Common myeloid progenitor, CD34-positive (primary cell): ENCODE data around the gene DBX1.
A peak's percentile ranks its signal among the peaks of the same experiment; 100 is the strongest.

Experiments
- CTCF ChIA-PET: fragments of 350-600 bp; sonication (Branson Sonifier 250); formaldehyde crosslinking; loops from one replicate; lab custom pipeline; 2021; ENCODE audit warnings: antibody characterized with exemption; lab: Charles Lee
- POLR2A ChIA-PET: fragments of 350-600 bp; sonication (Branson Sonifier 250); formaldehyde crosslinking; loops from one replicate; lab custom pipeline; 2021; ENCODE audit warnings: antibody characterized with exemption; lab: Charles Lee
- DNase-seq, 3 donors: peaks; one replicate each; pipeline versions ENCODE4 v3.0.0 to v3.0.0-alpha.2; 2013
- H3K27ac ChIP-seq, 2 experiments: 1 replicate in 1 of 2; 2 replicates in 1 of 2; pipeline ENCODE4 v1.7.0; 2013; ENCODE audit warnings: inconsistent platforms in 2 of 2, low read length in 2 of 2, mild to moderate bottlenecking in 2 of 2, low read depth in 1 of 2, moderate library complexity in 1 of 2; ENCODE audit not compliant: severe bottlenecking in 2 of 2, insufficient read depth in 1 of 2, poor library complexity in 1 of 2
- H3K27me3 ChIP-seq, 5 experiments: replicated peaks in 2 of 5; 1 replicate in 3 of 5; 2 replicates in 2 of 5; pipeline versions ENCODE4 v1.6.1 to v1.7.0; 2013; ENCODE audit warnings: low read length in 4 of 5, mild to moderate bottlenecking in 2 of 5, moderate library complexity in 2 of 5, inconsistent platforms in 1 of 5; ENCODE audit not compliant: insufficient read depth in 5 of 5, control insufficient read depth in 4 of 5
- H3K36me3 ChIP-seq, 4 experiments: 1 replicate in 2 of 4; 2 replicates in 2 of 4; pipeline versions ENCODE4 v1.6.1 to v1.7.0; 2013; ENCODE audit warnings: low read length in 3 of 4, control low read depth in 1 of 4, mild to moderate bottlenecking in 1 of 4; ENCODE audit not compliant: control insufficient read depth in 4 of 4, insufficient read depth in 4 of 4
- H3K4me1 ChIP-seq, 4 experiments: 1 replicate in 3 of 4; 2 replicates in 1 of 4; pipeline versions ENCODE4 v1.6.1 to v1.7.1; 2013; ENCODE audit warnings: low read length in 3 of 4, mild to moderate bottlenecking in 3 of 4, control low read depth in 1 of 4, inconsistent platforms in 1 of 4, moderate library complexity in 1 of 4; ENCODE audit not compliant: control insufficient read depth in 4 of 4, insufficient read depth in 4 of 4; ENCODE audit errors: control extremely low read depth in 1 of 4
- H3K4me3 ChIP-seq, 7 experiments: 1 replicate in 4 of 7; 2 replicates in 3 of 7; pipeline versions ENCODE4 v1.5.1 to v1.7.0; 2013; ENCODE audit warnings: mild to moderate bottlenecking in 7 of 7, low read length in 6 of 7, moderate library complexity in 6 of 7, inconsistent platforms in 2 of 7, low read depth in 2 of 7, control low read depth in 1 of 7; ENCODE audit not compliant: insufficient read depth in 4 of 7, control insufficient read depth in 1 of 7; ENCODE audit errors: extremely low read depth in 1 of 7
- H3K9me3 ChIP-seq, 5 experiments: 1 replicate in 4 of 5; 2 replicates in 1 of 5; pipeline versions ENCODE4 v1.6.1 to v1.7.1; 2013; ENCODE audit warnings: low read length in 4 of 5, mild to moderate bottlenecking in 2 of 5, inconsistent platforms in 1 of 5, low read depth in 1 of 5, moderate library complexity in 1 of 5; ENCODE audit not compliant: control insufficient read depth in 4 of 5, insufficient read depth in 2 of 5; ENCODE audit errors: control extremely low read depth in 1 of 5
- WGBS: methylation state at CpG from one replicate; pipeline ENCODE4 v1.1.5; 2013; ENCODE audit not compliant: insufficient coverage; 5-methylcytosine and 5-hydroxymethylcytosine counted together

Gene DBX1

DNA sequence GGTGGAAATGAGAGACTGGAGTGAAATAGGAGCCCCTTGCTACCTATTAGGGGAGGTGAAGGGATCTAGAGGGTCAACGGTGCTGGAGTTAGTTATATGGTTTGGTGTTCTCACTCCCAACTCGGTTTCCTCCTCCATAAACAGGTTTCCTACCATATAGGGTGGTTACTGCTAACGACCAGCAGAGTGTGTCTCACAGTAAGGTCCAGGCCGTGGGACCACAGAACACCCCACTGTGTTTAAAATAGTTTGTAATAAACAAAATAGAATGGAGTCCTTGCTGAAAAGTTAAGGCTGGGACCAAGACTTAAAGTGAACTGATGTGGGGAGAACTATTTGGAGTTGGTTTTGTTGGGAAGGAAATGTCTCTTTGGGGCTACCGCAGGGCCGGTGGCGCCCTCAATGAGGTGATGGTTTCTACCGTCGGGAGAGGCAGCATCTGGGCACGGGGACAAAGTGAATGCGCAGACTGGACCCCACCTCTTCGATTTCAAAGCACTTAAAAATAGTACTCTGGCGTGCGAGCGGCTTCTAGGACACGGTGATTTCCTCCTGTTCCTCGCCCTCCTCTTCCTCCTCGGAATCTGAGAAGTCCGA is 4.5 kb downstream of the DBX1 start:
- Histone ChIP-seq H3K4me1 (peaks cover 0 to 15% (median 9%) of the 10 kb centered on the region in 4 experiments), H3K4me3 (peak overlapping the region in 1 of 7 experiments; percentile 33), H3K36me3 (no peaks in the 10 kb centered on the region), H3K27me3 (peaks cover 23 to 80% (median 42%) of the 10 kb centered on the region in 5 experiments), H3K9me3 (peaks cover 0 to 12% (median 0%) of the 10 kb centered on the region in 5 experiments), H3K27ac (no peak overlapping the region)
- ChIA-PET CTCF (interaction anchor here (0.7 to 1.1 kb wide), 3 partner anchors 7 to 19 kb away, joined by 3 read pairs; no protein-coding TSS in a partner anchor), POLR2A (no interaction called here)
- DNase-seq, result no peak
- 4% methylated on average over 17 of the region's 19 CpGs for WGBS

DNA sequence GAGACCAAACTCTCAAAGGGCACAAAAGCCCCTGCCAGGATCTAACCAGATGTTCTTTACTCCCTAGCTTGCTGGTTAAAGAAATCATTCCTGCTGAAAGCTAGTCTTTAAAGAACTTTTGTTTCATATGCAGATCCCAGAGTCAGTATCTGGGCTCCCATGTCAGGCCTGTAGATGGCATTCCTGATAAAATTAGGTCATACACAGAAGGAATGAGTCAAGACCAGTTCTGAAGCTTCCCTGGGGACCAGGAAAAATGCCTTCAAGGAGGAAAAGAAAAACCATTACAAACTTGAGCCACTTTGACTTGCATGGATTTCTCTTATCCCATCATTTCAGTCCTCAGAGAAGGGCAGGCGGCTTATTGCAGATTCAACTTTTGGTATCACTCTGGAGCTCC is 5.9 kb downstream of the DBX1 start:
- H3K27me3 ChIP-seq, result peaks cover 24 to 70% (median 41%) of the 10 kb centered on the region in 5 experiments
- CTCF ChIA-PET, result interaction anchor here (1.1 to 1.7 kb wide), 3 partner anchors 22 to 198 kb away, joined by 5 read pairs; no protein-coding TSS in a partner anchor

DNA sequence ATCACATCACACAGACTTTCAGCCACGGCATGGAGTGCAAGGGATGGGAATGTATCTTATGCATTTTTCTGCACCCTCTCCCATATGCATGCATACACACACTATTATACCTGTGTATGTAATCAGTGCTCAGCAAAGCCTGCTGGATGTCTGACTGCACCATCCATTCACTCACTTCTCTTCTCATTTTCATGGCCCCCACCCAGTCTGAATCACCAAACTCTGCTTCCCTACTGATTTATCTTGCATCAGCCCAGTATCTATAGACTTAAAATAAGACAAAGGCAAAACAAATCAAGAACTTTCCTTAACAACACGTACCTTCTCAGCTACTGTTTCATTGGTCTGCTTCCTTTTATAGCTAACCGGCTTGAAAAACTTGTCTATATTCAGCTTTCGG is 21.6 kb downstream of the DBX1 start:
- ChIA-PET CTCF (interaction anchor here (1.6 kb wide), 1 partner anchor 11 kb away, joined by 8 read pairs; no protein-coding TSS in a partner anchor), POLR2A (no interaction called here)
- H3K4me1 ChIP-seq, result no peaks in the 10 kb centered on the region
- peaks cover 0 to 3% (median 0%) of the 10 kb centered on the region in 5 experiments for H3K9me3 ChIP-seq
- 100% methylated on average over 1 of the region's 4 CpGs for WGBS
- H3K27ac ChIP-seq, result no peak overlapping the region
- DNase-seq, result no peak
- no peaks in the 10 kb centered on the region for H3K36me3 ChIP-seq
- H3K27me3 ChIP-seq, result peaks cover 2 to 40% (median 12%) of the 10 kb centered on the region in 5 experiments
- no peak overlapping the region for H3K4me3 ChIP-seq

More for the DNA sequence above, 5.9 kb downstream of the DBX1 start:
- 100% methylated on average over 1 of the region's 1 CpG for WGBS
- no peak for DNase-seq
- Histone ChIP-seq H3K9me3 (peaks cover 0 to 9% (median 0%) of the 10 kb centered on the region in 5 experiments), H3K4me3 (no peak overlapping the region), H3K27ac (no peak overlapping the region), H3K4me1 (peaks cover 0 to 15% (median 9%) of the 10 kb centered on the region in 4 experiments), H3K36me3 (no peaks in the 10 kb centered on the region)
- POLR2A ChIA-PET, result no interaction called here

DNA sequence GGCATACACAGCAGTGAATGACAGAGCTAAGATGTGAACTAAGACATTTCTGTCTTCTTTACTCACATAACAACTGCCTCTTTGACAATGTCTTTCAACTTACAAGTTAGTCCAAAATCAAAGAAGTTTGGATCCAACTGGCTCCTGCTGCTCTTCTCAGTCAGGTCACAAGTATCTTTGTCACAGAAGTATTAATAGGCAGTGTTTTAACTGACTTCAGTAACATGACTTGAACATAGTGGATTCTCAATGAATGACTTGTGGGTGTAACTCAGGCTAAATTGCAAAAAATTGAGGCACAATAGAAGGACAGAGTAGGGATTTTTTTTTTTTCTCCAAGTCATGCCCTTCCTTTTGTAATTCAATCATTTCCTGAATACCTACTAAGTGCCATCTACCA is 22.6 kb downstream of the DBX1 start:
- ChIA-PET CTCF (interaction anchor here (1.0 to 3.0 kb wide), 4 partner anchors 10 to 217 kb away, joined by 3 to 11 read pairs (median 4); no protein-coding TSS in a partner anchor), POLR2A (no interaction called here)
- Histone ChIP-seq H3K4me1 (peaks cover 0 to under 1% (median 0%) of the 10 kb centered on the region in 4 experiments), H3K9me3 (peaks cover 0 to 3% (median 0%) of the 10 kb centered on the region in 5 experiments), H3K27me3 (peaks cover 2 to 40% (median 13%) of the 10 kb centered on the region in 5 experiments), H3K27ac (no peak overlapping the region), H3K36me3 (no peaks in the 10 kb centered on the region), H3K4me3 (no peak overlapping the region)
- DNase-seq, result no peak

DNA sequence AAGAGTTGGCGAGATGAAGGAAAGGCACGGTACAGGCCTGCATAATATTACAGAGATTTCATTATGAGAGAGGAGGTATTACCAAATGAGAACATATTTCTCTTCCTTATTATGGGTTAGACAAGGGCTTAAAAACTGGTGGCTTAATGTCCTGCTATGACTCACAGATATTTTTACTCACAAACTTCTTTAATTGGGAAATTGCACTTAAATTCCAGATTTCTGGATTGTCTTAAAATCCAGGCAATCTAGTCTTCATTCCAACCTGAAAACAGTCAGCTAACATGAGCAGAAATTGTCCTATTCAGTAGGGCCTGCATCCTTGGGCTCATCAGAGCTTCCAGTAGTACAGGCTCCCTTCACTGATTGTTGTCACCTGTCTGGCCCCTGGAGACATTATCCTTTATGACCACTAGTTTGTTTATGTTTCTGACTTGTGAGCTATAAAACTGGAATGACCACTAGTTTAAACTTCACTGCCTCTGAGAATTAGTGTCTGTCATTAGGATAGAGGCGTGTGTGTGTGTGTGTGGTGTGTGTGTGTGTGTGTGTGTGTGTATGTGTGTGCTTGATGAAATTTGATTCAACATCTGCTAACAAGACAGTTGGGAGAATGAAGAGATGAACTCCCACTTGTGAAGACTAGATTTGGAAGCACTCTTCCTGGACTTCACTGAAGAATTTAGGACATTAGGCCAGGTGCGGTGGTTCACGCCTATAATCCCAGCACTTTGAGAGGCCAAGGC is 25.1 kb downstream of the DBX1 start:
- DNase-seq, result no peak
- H3K36me3 ChIP-seq, result no peaks in the 10 kb centered on the region
- H3K27me3 ChIP-seq, result peaks cover 2 to 56% (median 29%) of the 10 kb centered on the region in 5 experiments
- ChIA-PET CTCF (interaction anchor here (1.2 to 5.0 kb wide), 6 partner anchors 7 to 184 kb away, joined by 3 to 38 read pairs (median 8); no protein-coding TSS in a partner anchor), POLR2A (no interaction called here)
- WGBS, result 100% methylated on average over 1 of the region's 5 CpGs
- no peak overlapping the region for H3K27ac ChIP-seq
- H3K4me3 ChIP-seq, result no peak overlapping the region
- H3K9me3 ChIP-seq, result peaks cover 0 to 3% (median 0%) of the 10 kb centered on the region in 5 experiments
- H3K4me1 ChIP-seq, result peaks cover 0 to 11% (median 7%) of the 10 kb centered on the region in 4 experiments

DNA sequence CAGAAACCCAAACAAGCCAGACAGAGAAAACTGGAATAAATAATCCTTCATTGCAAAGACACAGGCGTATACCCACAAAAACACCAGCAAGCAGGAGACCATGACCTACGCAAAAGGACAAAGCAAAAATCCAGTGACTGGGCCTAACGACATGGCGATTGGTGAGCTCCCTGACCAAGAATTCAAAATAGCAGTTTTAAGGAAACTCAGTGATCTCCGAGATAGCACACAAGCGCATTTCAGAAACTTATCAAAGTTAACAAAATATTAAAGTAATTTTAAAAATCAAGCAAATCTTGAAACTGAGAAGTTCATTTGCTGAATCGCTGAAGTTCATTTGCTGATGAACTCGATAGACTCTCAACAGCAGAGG is 27.6 kb downstream of the DBX1 start:
- Histone ChIP-seq H3K9me3 (peaks cover 0 to 3% (median 0%) of the 10 kb centered on the region in 5 experiments), H3K27ac (no peak overlapping the region), H3K4me1 (peaks cover 0 to 11% (median 7%) of the 10 kb centered on the region in 4 experiments), H3K36me3 (no peaks in the 10 kb centered on the region), H3K27me3 (peaks cover under 1 to 44% (median 24%) of the 10 kb centered on the region in 5 experiments), H3K4me3 (peak overlapping the region in 4 of 7 experiments; percentile 56 to 82 (median 71))
- no peak for DNase-seq
- ChIA-PET CTCF (interaction anchor here (0.9 to 5.0 kb wide), 12 partner anchors 9 to 221 kb away, joined by 3 to 38 read pairs (median 4); no protein-coding TSS in a partner anchor), POLR2A (no interaction called here)
- WGBS, result 31% methylated on average over 4 of the region's 8 CpGs
